Skeletal muscle satellite cell (primary cell): ENCODE results near the gene MAML3.

Source experiments
- H3K27me3 ChIP-seq: 2 replicates; pipeline ENCODE4 v1.7.0; 2013; ENCODE audit warnings: low read length; ENCODE audit not compliant: control insufficient read depth, insufficient read depth
- H3K36me3 ChIP-seq: 2 replicates; pipeline ENCODE4 v1.7.0; 2013; ENCODE audit warnings: mild to moderate bottlenecking, control low read depth, low read length; ENCODE audit not compliant: insufficient read depth
- H3K4me1 ChIP-seq: 2 replicates; pipeline ENCODE4 v1.7.0; 2013; ENCODE audit warnings: low read length; ENCODE audit not compliant: control insufficient read depth, insufficient read depth
- H3K4me2 ChIP-seq: 2 replicates; pipeline ENCODE4 v1.7.0; 2013; ENCODE audit warnings: mild to moderate bottlenecking, low read length
- H3K4me3 ChIP-seq: 2 replicates; pipeline ENCODE4 v1.7.0; 2013; ENCODE audit warnings: low read length
- H3K9ac ChIP-seq: 2 replicates; pipeline ENCODE4 v1.7.0; 2013; ENCODE audit warnings: mild to moderate bottlenecking, low read depth, low read length, moderate library complexity
- H3K9me3 ChIP-seq: replicated peaks from 2 replicates; pipeline ENCODE4 v1.7.0; 2013; ENCODE audit warnings: mild to moderate bottlenecking, control low read depth, low read length

Gene MAML3

DNA sequence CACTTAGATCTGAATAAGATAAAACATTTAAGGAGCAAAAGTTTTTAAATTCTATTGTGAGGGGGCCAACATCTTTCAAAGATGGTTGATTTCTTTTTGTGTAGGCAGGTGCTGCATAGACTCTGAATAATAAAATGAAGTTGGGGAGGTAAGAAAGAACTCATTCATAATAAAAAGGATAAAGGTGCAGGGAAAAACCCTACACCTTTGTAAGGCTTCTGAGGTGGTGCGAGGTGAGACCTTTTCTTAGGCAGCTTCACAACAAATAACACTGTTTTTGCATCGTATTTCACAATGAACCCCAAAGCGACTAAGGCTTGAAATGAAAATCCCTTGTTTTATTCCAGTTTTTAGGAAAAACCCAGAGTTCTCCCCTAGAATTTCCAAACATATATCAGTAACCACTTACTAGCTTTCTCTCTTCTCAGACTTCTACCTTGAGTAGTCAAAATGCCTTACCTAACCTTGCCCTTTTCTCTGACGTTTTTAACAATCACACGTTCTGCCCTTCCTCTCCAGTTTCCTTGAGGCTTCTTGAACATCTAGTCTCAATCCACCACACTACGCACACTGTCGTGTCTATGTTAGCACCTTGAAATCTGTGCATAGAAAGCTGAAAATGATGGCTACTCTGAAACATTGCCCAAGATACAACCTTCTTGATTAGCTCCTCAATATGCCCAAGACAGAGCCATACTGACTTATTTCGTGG is 30.2 kb downstream of the MAML3 start:
- H3K27me3 ChIP-seq: no peaks in the 10 kb centered on the region
- no peak overlapping the region for H3K4me2 ChIP-seq
- no peaks in the 10 kb centered on the region for H3K9me3 ChIP-seq
- no peak overlapping the region for H3K4me3 ChIP-seq
- H3K4me1 ChIP-seq: no peaks in the 10 kb centered on the region
- H3K36me3 ChIP-seq: no peaks in the 10 kb centered on the region
- H3K9ac ChIP-seq: no peak overlapping the region

GRCh38 chr4:140122891-140123290 is 31.1 kb downstream of the MAML3 start:
- Histone ChIP-seq H3K4me1 (no peaks in the 10 kb centered on the region), H3K4me2 (no peak overlapping the region), H3K36me3 (no peaks in the 10 kb centered on the region), H3K9ac (no peak overlapping the region), H3K27me3 (no peaks in the 10 kb centered on the region), H3K9me3 (no peaks in the 10 kb centered on the region), H3K4me3 (no peak overlapping the region)

- Histone ChIP-seq H3K4me2 (no peak overlapping the region), H3K4me1 (peaks cover 7% of the 10 kb centered on the region), H3K36me3 (no peaks in the 10 kb centered on the region), H3K9me3 (no peaks in the 10 kb centered on the region), H3K27me3 (no peaks in the 10 kb centered on the region), H3K4me3 (no peak overlapping the region), H3K9ac (no peak overlapping the region)
Observed at GRCh38 chr4:140121646-140122045, 32.3 kb downstream of the MAML3 start.

- no peaks in the 10 kb centered on the region for H3K27me3 ChIP-seq
- H3K4me2 ChIP-seq: no peak overlapping the region
- H3K4me3 ChIP-seq: no peak overlapping the region
- H3K4me1 ChIP-seq: peaks cover 11% of the 10 kb centered on the region
- H3K9ac ChIP-seq: no peak overlapping the region
- no peaks in the 10 kb centered on the region for H3K9me3 ChIP-seq
- H3K36me3 ChIP-seq: no peaks in the 10 kb centered on the region
Observed at GRCh38 chr4:140118931-140119640, 34.9 kb downstream of the MAML3 start.

DNA sequence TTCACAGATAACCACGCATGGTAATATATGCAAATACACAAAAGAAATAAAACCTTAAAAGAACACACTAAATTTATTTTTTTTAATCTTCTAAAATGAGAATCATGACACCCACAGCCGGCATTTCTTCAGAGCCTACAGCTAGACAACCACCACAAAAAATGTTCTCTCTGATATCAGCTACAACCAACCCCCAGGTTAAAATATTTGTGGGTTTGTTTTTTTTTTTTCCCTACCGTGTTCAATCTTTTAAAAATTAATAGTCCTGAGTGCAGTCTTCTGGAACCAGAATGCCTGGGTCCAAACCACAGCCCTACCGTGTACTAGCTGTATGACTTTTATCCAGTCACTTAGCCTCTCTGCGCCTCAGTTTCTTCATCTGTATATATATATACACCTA is 36.0 kb downstream of the MAML3 start:
- Histone ChIP-seq H3K27me3 (no peaks in the 10 kb centered on the region), H3K4me1 (peaks cover 11% of the 10 kb centered on the region), H3K9ac (no peak overlapping the region), H3K36me3 (no peaks in the 10 kb centered on the region), H3K9me3 (no peaks in the 10 kb centered on the region), H3K4me3 (no peak overlapping the region), H3K4me2 (no peak overlapping the region)

DNA sequence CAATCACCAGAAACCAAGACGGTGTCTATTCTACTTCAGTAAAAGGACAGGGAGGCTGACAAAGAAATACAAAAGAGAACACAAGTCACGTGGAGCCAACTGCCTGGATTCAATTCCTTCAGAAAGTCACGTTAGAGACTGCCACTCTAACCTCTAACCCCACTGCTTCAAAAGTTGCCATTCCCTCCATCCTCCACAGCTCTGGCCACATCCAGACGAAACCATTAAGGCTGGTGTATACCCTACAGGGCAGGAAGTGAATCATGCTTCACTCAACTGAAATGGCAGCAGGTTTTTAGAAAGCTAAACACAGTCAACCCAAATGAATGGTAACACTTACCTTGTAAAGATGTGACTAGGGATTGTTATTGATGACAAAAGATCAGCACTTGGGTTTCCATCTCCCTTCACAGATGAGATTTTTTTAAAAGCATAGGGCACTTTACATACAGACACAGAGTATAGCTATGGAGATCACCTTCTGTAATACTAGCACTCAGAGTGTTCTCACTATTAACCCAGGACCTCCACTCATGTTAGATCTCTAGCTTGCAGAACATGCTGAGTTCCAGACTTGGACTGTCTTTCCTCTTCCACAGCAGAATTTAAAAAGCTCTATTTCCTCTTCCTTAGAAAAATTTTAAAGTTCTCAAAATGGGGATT is 37.4 kb downstream of the MAML3 start:
- H3K9ac ChIP-seq: no peak overlapping the region
- no peaks in the 10 kb centered on the region for H3K27me3 ChIP-seq
- H3K4me2 ChIP-seq: no peak overlapping the region
- peaks cover 14% of the 10 kb centered on the region for H3K4me1 ChIP-seq
- H3K9me3 ChIP-seq: no peaks in the 10 kb centered on the region
- no peaks in the 10 kb centered on the region for H3K36me3 ChIP-seq
- H3K4me3 ChIP-seq: no peak overlapping the region

DNA sequence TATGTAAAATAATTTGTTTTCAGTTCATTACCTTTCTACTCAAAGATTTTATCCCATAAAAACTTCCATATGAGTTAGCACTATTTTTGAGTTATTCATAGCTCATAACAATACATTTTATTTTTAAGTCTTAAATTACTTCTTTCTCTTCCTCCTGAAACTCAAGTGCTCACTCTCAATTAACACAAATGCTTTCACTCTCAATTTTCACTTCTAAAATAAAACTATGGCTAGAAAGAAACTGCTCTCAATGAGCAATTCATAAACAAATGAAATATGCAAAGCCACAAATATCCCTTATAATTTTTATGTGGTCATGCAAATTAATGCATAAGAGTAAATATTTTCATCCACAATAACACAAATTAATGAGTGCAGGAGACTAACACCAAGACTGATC is 38.8 kb downstream of the MAML3 start:
- no peak overlapping the region for H3K4me3 ChIP-seq
- H3K9ac ChIP-seq: no peak overlapping the region
- H3K4me2 ChIP-seq: no peak overlapping the region
- H3K4me1 ChIP-seq: peaks cover 14% of the 10 kb centered on the region
- H3K27me3 ChIP-seq: no peaks in the 10 kb centered on the region
- no peaks in the 10 kb centered on the region for H3K36me3 ChIP-seq
- no peaks in the 10 kb centered on the region for H3K9me3 ChIP-seq

DNA sequence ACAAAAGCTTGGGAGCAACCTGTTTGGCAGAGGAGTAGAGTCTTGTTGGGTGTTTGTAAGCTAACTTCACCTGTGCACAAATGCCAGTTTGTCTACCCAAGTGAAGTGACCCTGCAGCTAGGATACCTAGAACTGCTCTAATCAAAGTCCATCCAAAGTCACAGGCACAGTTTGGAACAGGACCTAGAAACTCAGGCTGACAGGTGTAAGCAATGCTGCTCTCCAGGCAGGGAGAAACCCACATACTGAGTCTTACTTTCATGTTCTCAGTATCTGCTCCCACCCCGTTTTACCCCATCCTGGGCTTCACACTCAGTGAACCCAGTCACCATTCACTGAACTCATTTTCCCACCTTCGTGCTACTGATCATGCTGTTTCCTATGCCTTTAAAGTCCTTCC is 40.3 kb downstream of the MAML3 start:
- H3K4me2 ChIP-seq: no peak overlapping the region
- H3K9me3 ChIP-seq: no peaks in the 10 kb centered on the region
- H3K4me3 ChIP-seq: no peak overlapping the region
- H3K9ac ChIP-seq: no peak overlapping the region
- H3K27me3 ChIP-seq: no peaks in the 10 kb centered on the region
- H3K36me3 ChIP-seq: no peaks in the 10 kb centered on the region
- H3K4me1 ChIP-seq: peaks cover 14% of the 10 kb centered on the region

DNA sequence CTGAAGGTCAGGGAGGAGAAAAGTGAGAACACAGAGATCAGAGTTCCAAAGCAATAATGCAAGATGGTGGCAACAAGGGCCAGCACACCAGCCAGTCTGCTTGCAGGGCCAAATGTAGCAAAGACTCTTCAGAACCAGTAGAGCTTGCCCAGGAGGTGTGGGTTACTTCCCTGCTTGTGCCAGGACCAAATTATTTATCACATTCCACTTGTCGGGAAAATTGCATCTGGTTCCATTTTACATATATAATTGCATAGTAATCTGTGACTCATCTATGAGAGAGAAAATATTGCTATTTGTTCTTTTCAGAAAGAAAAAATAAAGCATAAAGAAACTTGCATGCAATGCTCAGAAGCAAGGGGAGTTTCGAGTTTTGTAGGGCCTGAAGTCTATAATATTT is 41.4 kb downstream of the MAML3 start:
- no peak overlapping the region for H3K4me3 ChIP-seq

GRCh38 chr4:140111256-140111655 is 42.7 kb downstream of the MAML3 start:
- no peaks in the 10 kb centered on the region for H3K27me3 ChIP-seq
- H3K9me3 ChIP-seq: no peaks in the 10 kb centered on the region
- H3K4me3 ChIP-seq: no peak overlapping the region
- no peak overlapping the region for H3K4me2 ChIP-seq
- H3K9ac ChIP-seq: no peak overlapping the region
- H3K36me3 ChIP-seq: no peaks in the 10 kb centered on the region
- H3K4me1 ChIP-seq: peaks cover 3% of the 10 kb centered on the region

More for the DNA sequence above, 41.4 kb downstream of the MAML3 start:
- Histone ChIP-seq H3K4me1 (peaks cover 14% of the 10 kb centered on the region), H3K4me2 (no peak overlapping the region), H3K9ac (no peak overlapping the region), H3K9me3 (no peaks in the 10 kb centered on the region), H3K36me3 (no peaks in the 10 kb centered on the region), H3K27me3 (no peaks in the 10 kb centered on the region)

DNA sequence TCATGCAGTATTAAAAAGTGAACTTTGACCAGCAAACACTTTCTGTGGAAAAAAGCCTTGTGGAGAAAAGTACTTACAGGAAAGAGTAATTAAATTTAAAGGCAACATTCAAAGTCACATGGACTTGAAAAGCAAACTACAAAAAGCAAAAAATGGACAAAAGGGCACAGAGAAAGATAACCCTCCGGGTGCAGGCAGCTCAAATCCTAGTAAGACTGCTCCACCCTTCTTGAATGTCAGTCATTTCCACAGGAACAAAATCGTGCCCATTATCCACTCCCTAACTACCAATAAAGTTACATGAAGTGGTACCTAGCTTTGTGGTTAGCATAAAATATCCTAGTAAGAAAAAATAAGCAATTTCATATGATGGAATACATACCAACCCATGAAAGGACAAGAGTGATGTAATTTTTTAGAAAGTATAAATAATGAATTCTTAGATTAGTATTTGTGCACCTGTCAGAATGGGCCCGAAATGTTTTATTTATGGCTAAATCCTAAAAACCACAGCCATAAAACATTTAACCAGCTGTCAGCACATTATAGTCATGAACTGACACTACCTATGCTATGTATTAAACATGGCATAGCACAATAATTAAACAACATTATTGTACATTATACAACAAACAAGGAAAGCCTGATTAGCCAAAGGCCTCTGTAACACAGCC is 43.3 kb downstream of the MAML3 start:
- H3K36me3 ChIP-seq: no peaks in the 10 kb centered on the region
- H3K4me3 ChIP-seq: no peak overlapping the region
- H3K4me2 ChIP-seq: no peak overlapping the region
- H3K9me3 ChIP-seq: no peaks in the 10 kb centered on the region
- peaks cover 3% of the 10 kb centered on the region for H3K4me1 ChIP-seq
- no peaks in the 10 kb centered on the region for H3K27me3 ChIP-seq
- no peak overlapping the region for H3K9ac ChIP-seq
